Measurements from ENCODE around the gene FILIP1L. TPM values are rescaled to one million over a fixed set of nuclear protein-coding genes. Genes with fewer than 3 reads are reported as not detected.

FILIP1L gene
- total and polyA plus RNA-seq, 2 of the 4 experiments (the other 2 are of a cell fraction), result 11.5 to 19.9 TPM

- DNase-seq (no peak), ATAC-seq (ENCODE audit: low read depth) (no peak)
- no peak overlapping the region for H4K8ac ChIP-seq (ENCODE audit: low read depth in 2 of 2, low read length in 2 of 2)
- ChIA-PET CTCF (interaction anchor here (0.9 to 1.1 kb wide), 2 partner anchors 137 to 221 kb away, joined by 3 read pairs; no protein-coding TSS in a partner anchor), POLR2A (ENCODE audit: unreplicated experiment) (interaction anchor here (0.8 kb wide), 1 partner anchor 26 kb away, joined by 3 read pairs; no protein-coding TSS in a partner anchor)
- in situ Hi-C loops (cut with MboI; ENCODE audit: low sequenced_read_pairs), result loop anchor here (25.0 kb wide), 1 partner anchor 193 kb away; no protein-coding TSS in a partner anchor
- TF ChIP-seq NFE2L2 (IDR thresholded peaks at IDR 0.05; ENCODE audit: low read depth, low read length), result no peak
- no peak for TF ChIP-seq POLR2A (IDR thresholded peaks at IDR 0.05; ENCODE audit: low read depth, low read length)
- no peak for TF ChIP-seq MAFK (IDR thresholded peaks at IDR 0.05; ENCODE audit: low read depth, low read length)
- no peak for TF ChIP-seq CHD1 (IDR thresholded peaks at IDR 0.05; ENCODE audit: low read depth, low read length)
- no peak for TF ChIP-seq RFX5 (IDR thresholded peaks at IDR 0.05; ENCODE audit: low read depth, low read length)
- no peak for TF ChIP-seq RCOR1 (IDR thresholded peaks at IDR 0.05; ENCODE audit: insufficient replicate concordance, low read length)
- no peak for TF ChIP-seq MAZ (IDR thresholded peaks at IDR 0.05; ENCODE audit: borderline replicate concordance, low read depth, low read length)
- TF ChIP-seq RAD21 (IDR thresholded peaks at IDR 0.05; ENCODE audit: low read length), result no peak
- TF ChIP-seq SMC3 (IDR thresholded peaks at IDR 0.05; ENCODE audit: low read depth, low read length), result no peak
- no peak for TF ChIP-seq CTCF (conservative IDR thresholded peaks at IDR 0.05; ENCODE audit: low read depth, low read length)
- H3K4ac ChIP-seq (ENCODE audit: low read depth, low read length), result no peak overlapping the region
- peak overlapping the region; percentile 65 for H3K23ac ChIP-seq (ENCODE audit: low read depth, low read length)
- dilution Hi-C loops (cut with HindIII; ENCODE audit: low sequenced_read_pairs, unreplicated experiment), result no loop called here
- H4K91ac ChIP-seq (ENCODE audit: insufficient read depth, low read depth, low read length), result no peak overlapping the region
- H3K56ac ChIP-seq (ENCODE audit: extremely low read depth, insufficient read depth, low read length), result no peak overlapping the region
- H3K9me1 ChIP-seq (ENCODE audit: insufficient read depth, low read length), result peaks cover 20% of the 10 kb centered on the region
- H3K18ac ChIP-seq (ENCODE audit: low read depth, low read length), result peak overlapping the region; percentile 29; the same call in 1 of the 2 replicates
- H3K27me3 ChIP-seq (ENCODE audit: control insufficient read depth, insufficient read depth, low read length), result no peaks in the 10 kb centered on the region
- intact Hi-C loops (cut with micrococcal nuclease), result loop anchor here (5.0 kb wide), 1 partner anchor 198 kb away; no protein-coding TSS in a partner anchor
- H2AK5ac ChIP-seq (ENCODE audit: low read depth, low read length), result no peak overlapping the region
- H3K14ac ChIP-seq (replicated peaks; ENCODE audit: low read depth, low read length), result no peak overlapping the region
- peaks cover 17% of the 10 kb centered on the region for H3K36me3 ChIP-seq (ENCODE audit: control insufficient read depth, insufficient read depth, low read length)
- H2AK9ac ChIP-seq (replicated peaks; ENCODE audit: low read depth, low read length, poor library complexity), result no peak overlapping the region
- H3K4me2 ChIP-seq (ENCODE audit: low read depth, low read length), result peak overlapping the region; percentile 69; the same call in 1 of the 2 replicates
- H4K5ac ChIP-seq (ENCODE audit: low read depth, low read length), result no peak overlapping the region
- H2BK120ac ChIP-seq (ENCODE audit: low read depth, low read length), result no peak overlapping the region
- peaks cover 13 to 70% of the 10 kb centered on the region in 2 experiments for H3K79me1 ChIP-seq (ENCODE audit: low read depth in 1 of 2, low read length in 2 of 2)
- BruUV-seq (replicated peaks), result no TSS peak
- peak overlapping the region; percentile 69; the same call in 1 of the 2 replicates for H3K9ac ChIP-seq (ENCODE audit: low read depth, low read length)
- peak overlapping the region; percentile 10 for H2BK5ac ChIP-seq (ENCODE audit: low read depth, low read length, poor library complexity, severe bottlenecking)
- no peak overlapping the region for H3K4me3 ChIP-seq (ENCODE audit: insufficient read depth, low read depth, low read length)
- peaks cover 23% of the 10 kb centered on the region for H3K4me1 ChIP-seq (ENCODE audit: control insufficient read depth, insufficient read depth, low read length)
- no peak overlapping the region for H2BK15ac ChIP-seq (ENCODE audit: low read depth, low read length)
- no peak overlapping the region for H2AFZ ChIP-seq (replicated peaks; ENCODE audit: low read length, poor library complexity)
- H2BK20ac ChIP-seq (ENCODE audit: low read depth, low read length), result no peak overlapping the region
- H3K9me3 ChIP-seq (ENCODE audit: control insufficient read depth, insufficient read depth, low read length), result no peaks in the 10 kb centered on the region
- H3K27ac ChIP-seq (ENCODE audit: insufficient read depth, low read length), result peak overlapping the region; percentile 56; the same call in 1 of the 2 replicates
- no CpG with 5 or more reads among the region's 1 CpG for WGBS, 2 experiments (ENCODE audit: extremely low coverage in 2 of 2, insufficient read length in 1 of 2)
- H4K20me1 ChIP-seq (ENCODE audit: insufficient read depth, low read length), result peaks cover 74% of the 10 kb centered on the region
Measured at GRCh38 chr3:99869621-99870020, 244.7 kb downstream of the FILIP1L start.

Measured in IMR-90 (cell line).